Kidney epithelial cell (primary cell): ENCODE results near the gene RPAP2. TPM values are rescaled to one million over a fixed set of nuclear protein-coding genes. Genes with fewer than 3 reads are reported as not detected.

ENCODE experiments used
- DNase-seq: peaks from one replicate; pipeline ENCODE4 v3.0.0-alpha.2; 2010; ENCODE audit warnings: low read depth
- H3K27me3 ChIP-seq: 2 replicates; pipeline ENCODE4 v1.6.0; 2011; ENCODE audit warnings: low read length; ENCODE audit not compliant: control insufficient read depth, insufficient read depth
- H3K36me3 ChIP-seq: 2 replicates; pipeline ENCODE4 v1.5.1; 2011; ENCODE audit warnings: low read length; ENCODE audit not compliant: control insufficient read depth, insufficient read depth
- H3K4me3 ChIP-seq: 2 replicates; pipeline ENCODE4 v1.5.1; 2011; ENCODE audit warnings: low read depth, mild to moderate bottlenecking, control low read depth, low read length
- total RNA-seq: library from RNA; depleted of rRNA; stranded (reverse); fragments of >200 nt; gene quantifications from 2 replicates; pipeline ENCODE4 v1.2.3, GENCODE V29; 2015
- TF ChIP-seq, protein P1 (sequence below): IDR thresholded peaks from 2 replicates; pipeline ENCODE4 v1.5.1; 2011; ENCODE audit warnings: mild to moderate bottlenecking, moderate library complexity, low read length, control low read depth, inconsistent platforms; ENCODE audit not compliant: insufficient read depth, poor library complexity, severe bottlenecking

RPAP2 gene
- total RNA-seq, 1 donor from 2014 or later, result 18.7 TPM

DNA sequence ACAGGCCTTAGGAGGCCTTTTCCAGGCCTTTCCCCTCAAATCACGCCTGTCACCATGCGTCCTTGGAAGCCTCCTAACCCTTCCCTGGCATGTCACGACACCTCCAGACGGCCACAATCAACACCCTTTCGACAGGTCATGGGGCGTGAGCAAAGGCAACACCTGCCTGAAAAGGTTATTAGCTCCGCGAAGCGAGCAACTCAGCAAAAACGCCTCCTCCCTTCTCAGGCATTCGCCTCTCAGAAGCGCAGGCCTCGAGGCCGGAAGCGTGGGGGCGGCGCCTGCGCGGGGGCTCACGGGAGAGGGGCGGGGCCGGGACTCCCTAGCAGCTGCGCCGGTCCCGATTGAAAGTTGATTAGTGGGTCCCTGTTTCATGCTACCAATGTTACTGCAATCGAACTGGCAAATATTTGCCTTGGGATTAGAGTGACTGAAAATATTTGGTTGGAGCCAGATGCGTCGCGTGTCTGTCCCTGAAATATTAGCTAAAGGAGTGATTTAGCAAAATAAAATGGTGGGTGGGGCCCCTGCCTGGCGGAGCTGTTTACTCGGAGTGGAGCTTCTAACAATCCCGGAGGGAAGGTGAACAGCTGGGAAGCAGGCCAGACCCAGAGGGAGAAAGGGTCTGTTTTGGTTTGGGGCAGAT is 143.0 kb downstream of the RPAP2 start:
- TF ChIP-seq, protein P1, sequence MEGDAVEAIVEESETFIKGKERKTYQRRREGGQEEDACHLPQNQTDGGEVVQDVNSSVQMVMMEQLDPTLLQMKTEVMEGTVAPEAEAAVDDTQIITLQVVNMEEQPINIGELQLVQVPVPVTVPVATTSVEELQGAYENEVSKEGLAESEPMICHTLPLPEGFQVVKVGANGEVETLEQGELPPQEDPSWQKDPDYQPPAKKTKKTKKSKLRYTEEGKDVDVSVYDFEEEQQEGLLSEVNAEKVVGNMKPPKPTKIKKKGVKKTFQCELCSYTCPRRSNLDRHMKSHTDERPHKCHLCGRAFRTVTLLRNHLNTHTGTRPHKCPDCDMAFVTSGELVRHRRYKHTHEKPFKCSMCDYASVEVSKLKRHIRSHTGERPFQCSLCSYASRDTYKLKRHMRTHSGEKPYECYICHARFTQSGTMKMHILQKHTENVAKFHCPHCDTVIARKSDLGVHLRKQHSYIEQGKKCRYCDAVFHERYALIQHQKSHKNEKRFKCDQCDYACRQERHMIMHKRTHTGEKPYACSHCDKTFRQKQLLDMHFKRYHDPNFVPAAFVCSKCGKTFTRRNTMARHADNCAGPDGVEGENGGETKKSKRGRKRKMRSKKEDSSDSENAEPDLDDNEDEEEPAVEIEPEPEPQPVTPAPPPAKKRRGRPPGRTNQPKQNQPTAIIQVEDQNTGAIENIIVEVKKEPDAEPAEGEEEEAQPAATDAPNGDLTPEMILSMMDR, result no peak
- Histone ChIP-seq H3K27me3 (no peaks in the 10 kb centered on the region), H3K36me3 (no peaks in the 10 kb centered on the region), H3K4me3 (no peak overlapping the region)
- DNase-seq, result no peak

DNA sequence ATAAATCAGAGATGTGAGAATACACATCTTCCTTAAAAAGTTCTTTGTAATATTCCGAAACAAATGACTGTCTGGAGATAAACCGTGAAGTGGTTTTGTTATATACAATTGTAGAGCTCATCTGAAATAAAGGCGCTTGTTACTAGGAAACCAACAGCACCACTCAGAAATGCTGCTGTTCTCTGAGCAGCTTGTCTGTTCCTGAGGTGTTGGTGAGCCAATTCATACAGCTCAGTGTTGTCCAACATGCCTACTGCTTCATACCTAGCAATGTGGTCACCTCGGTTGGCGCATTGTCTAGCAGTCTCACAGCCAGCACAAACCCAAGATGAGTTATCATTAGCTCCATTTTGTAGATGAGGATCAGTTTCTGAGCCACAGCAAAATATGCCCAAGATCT is 143.5 kb downstream of the RPAP2 start:
- no peak overlapping the region for H3K4me3 ChIP-seq
- H3K27me3 ChIP-seq, result no peaks in the 10 kb centered on the region
- DNase-seq, result no peak
- TF ChIP-seq, protein P1, result no peak
- H3K36me3 ChIP-seq, result no peaks in the 10 kb centered on the region

DNA sequence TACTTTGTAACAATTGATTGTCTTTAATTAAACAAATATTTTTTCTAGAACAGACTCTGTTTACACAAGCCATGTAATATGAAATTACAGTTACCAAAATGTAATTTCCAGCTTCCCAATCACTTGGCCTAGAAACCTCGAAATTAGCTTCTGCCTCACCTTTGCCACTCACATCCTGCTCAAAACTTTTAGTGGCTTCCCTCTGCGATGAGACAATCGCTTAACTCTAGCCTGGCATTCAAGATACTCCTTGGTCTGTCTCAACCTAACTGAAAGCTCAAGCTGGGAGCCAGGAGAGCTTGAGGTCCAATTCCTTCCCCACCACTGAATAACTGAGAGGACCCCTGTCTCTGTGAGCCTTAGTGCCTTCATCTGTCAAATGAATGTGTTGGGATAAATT is 145.0 kb downstream of the RPAP2 start:
- Histone ChIP-seq H3K27me3 (no peaks in the 10 kb centered on the region), H3K36me3 (no peaks in the 10 kb centered on the region), H3K4me3 (no peak overlapping the region)
- TF ChIP-seq, protein P1, result no peak
- DNase-seq, result no peak

DNA sequence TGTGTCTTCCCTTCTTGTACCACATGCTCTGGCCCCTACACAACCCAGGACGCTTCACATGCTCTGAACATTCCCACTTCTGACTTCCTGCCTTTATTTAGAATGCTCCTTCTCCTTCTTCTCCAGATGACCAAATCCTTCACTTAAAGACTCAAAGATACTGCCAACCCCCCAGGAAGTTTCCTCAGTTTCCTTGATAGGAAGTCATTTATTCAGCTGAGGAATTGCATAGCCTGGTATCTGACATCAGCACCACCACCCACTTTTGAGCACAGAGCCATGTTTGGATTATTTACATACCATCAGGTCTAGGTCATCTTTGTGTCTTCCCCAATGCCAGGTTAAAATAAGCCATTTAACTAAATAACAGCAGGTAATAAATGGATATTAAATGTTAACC is 145.5 kb downstream of the RPAP2 start:
- Histone ChIP-seq H3K27me3 (no peaks in the 10 kb centered on the region), H3K36me3 (no peaks in the 10 kb centered on the region), H3K4me3 (no peak overlapping the region)
- TF ChIP-seq, protein P1, result no peak
- peak; percentile 1 for DNase-seq

DNA sequence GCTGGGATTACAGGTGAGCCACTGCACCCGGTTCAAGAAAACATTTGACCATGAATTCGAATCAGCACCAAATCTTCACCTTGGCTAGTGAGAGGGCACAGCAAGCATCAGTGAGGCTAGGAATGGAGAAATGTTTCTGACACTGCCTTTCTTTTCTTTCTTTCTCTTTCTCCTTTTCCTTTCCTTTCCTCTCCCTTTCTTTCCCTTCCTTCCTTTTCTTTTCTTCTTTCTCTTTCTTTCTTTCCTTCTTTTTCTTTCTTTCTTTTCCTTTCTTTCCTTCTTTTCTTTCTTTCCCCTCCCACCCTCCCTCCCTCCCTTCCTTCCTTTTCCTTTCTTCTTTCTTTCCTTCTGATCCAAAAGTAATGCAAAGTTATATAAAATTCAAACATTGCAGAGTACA is 147.0 kb downstream of the RPAP2 start:
- no peaks in the 10 kb centered on the region for H3K36me3 ChIP-seq
- DNase-seq, result no peak
- H3K4me3 ChIP-seq, result no peak overlapping the region
- TF ChIP-seq, protein P1, result no peak
- no peaks in the 10 kb centered on the region for H3K27me3 ChIP-seq

DNA sequence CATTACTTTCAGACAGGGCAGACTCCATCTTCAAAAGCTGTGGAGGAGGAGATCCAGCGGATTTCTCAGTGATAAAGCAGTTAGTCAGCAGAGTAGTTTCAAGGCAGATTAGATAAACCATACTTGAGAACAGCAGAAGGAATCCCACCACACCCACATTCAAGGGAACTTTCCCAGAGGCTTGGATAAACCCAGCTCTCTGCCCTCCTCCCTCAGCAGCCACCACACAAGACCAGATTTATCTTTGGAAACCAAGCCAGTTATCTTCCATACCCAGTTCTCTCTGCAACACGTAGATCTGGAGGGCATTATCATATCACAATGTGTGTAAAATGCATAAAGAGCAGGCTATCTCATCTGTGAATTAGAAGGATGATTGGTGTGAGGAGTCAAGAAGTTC is 147.7 kb downstream of the RPAP2 start:
- TF ChIP-seq, protein P1, result no peak

More for the DNA sequence above, 147.7 kb downstream of the RPAP2 start:
- DNase-seq, result no peak
- no peaks in the 10 kb centered on the region for H3K27me3 ChIP-seq
- H3K4me3 ChIP-seq, result no peak overlapping the region
- no peaks in the 10 kb centered on the region for H3K36me3 ChIP-seq
